Medulla oblongata (tissue), 1 donor: ENCODE measurements around the gene RPL27.

ENCODE experiments used
- DNase-seq: peaks from one replicate; pipeline ENCODE4 v3.0.0-alpha.2; 2015; ENCODE audit errors: extremely low spot score

The RPL27 gene

GRCh38 chr17:43020789-43021740 lies 22.8 kb downstream of the RPL27 start:
- peak; percentile 54 for DNase-seq

DNA sequence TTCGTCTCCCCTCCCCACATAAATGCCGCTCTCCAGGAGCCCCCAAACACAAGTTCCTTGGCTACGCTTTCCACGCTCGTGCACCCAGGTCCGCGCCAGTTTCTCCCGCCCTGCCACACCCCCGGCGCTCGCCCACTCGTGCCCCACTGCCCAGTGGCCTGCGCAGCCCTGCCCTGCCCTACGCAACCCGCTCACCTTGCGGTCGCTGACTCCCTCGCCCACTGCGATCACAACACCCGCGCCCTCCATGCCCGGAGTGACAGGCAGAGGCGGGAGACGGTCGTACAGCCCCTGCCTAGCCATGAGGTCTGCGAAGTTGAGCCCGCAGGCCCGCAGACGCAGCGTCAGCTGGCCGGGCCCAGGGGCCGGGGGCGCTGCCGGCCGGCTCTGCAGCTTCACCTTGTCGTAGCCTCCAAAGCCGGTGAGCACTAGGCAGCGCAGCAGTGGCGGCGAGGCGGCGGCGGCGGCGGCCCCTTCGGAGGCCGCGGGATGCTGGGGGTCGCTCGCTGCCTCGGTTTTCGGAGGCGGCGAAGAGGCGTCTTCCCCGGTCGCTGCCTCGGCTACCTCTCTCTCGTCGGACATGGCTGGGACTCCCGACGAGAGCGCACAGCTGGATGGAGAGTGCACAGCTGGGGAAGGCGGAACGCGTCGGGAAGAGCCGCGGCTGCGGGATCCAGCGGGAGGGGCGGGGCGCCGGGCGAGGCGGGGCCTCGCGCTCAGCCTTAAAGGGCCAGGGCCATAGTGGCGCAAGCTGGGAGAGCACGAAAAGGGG lies 23.7 kb downstream of the RPL27 start, which contains the start of gene VAT1:
VAT1 (minus strand) TSS at position 645 of the 772 bp plus-strand sequence; CDS start at position 582, 63 bp downstream.
- peak; percentile 79 for DNase-seq

DNA sequence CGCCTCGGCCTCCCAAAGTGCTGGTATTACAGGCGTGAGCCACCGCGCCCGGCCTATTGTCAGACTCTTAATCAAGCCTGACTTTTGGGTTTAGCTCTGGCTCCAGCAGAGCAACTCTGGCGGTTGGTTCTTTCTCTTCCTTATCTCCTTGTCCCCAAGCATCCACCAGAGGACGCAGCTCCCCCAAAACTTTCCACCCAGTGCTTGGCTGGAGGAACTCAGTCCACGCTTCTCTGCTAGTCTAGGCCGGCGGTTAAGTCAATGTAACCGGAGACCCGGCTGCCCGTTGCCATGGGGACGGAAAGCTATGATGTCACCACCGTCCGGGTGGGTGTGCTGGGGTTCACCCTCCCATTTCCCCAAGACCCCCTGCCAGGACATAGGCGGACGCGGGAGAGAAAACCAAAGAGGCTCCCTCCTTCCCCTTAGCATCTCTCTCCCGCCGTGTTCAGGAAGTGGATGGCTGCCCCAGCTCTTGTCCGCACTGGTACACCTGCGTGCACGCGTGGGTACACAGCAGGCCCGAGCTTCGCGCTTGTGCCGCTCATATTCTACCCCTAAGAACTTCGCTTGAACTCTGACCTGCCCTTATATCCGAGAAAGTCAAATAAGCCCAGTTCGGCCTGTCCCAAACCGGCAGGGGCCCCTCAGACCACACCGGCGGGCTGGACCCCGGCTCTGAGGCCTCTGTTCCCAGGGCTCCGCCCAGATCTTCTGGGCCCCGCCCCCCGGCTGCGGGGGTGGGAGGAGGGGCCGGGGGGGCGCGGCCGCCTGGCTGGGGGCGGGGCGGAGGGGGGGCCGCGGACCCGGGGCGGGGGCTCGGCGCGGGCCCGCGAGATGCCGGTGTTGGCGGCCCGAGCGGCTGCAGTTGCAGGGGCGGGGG lies 26.4 kb downstream of the RPL27 start, which contains the start of gene RND2:
RND2 (plus strand) TSS at position 825 of the 883 bp plus-strand sequence. CDS start 117 bp downstream, outside the sequence.
- peak; percentile 98 for DNase-seq

DNA sequence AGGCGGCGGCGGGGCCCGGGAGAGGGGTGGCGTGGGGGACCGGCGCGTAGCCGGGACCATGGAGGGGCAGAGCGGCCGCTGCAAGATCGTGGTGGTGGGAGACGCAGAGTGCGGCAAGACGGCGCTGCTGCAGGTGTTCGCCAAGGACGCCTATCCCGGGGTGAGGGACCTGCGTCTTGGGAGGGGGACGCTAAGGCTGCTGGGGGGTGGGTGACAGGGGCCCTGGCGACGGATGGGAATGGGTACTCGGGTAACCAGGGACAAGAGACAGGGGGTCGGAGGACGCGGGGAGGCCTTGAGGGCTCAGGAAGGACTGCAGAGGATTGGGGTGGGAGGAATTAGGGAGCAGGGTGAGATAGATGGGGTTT lies 27.1 kb downstream of the RPL27 start:
- DNase-seq: no peak

- DNase-seq: no peak
These were observed 27.7 kb downstream of the RPL27 start for GRCh38 chr17:43025766-43026537.

DNA sequence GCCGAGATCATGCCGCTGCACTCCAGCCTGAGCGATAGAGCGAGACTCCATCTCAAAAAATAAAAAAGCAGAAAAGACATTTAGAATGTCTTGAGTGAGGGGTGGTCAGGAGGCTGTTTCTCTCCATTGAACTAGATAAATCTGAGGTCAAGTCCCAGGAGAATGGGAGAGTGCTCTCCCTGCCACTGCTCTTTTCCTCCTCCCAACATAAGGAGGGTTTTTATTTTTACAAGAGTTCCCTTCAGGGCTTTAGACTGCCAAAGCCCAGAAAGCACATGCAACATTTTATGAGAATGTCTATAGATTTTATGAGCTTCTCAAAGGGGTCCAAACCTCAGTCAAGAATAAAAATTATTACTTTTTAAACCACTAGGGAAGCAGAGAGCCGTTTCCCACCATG lies 28.4 kb downstream of the RPL27 start:
- DNase-seq: no peak

DNA sequence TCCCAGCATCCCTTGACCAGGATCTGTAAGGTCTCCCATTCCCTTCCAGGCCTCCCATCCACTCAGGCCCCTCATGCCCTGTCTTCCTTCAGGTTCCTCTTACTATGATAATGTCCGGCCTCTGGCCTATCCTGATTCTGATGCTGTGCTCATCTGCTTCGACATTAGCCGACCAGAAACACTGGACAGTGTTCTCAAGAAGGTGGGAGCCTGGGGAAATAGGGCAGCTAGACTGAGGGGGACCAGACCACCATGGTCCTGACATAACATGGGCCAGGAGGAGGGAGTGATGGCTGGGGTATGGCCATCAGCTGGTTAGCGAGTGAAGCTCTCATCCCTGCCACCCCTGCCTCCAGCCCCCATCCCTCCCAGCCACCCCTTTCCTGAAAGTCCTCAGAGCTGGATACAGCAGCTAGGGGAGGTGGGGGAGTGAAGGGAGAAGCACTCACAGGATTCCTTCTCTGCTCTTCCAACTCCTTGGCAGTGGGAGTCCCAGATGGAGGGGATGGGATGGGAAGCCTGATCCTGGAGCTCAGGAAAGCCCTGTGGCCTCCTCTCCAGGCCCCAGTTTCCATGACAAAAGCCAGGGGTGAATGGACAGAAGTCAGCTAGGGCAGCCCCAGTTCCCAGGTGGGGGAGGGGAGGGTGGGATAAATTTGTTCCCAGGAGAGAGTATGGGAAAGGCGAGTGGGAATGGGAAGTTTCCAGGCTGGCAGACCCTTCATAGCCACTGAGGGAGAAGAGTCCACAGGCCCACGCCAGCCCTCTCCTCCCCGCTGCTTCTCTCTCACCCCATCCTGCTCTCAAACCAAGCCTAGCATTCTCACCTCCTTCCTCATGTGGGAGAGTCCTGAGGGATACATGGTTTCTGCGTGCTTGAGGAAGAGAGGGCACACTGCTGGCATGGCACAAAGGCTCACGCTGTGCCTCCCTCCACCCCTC lies 29.1 kb downstream of the RPL27 start:
- no peak for DNase-seq

GRCh38 chr17:43028221-43028861 lies 30.1 kb downstream of the RPL27 start:
- no peak for DNase-seq

DNA sequence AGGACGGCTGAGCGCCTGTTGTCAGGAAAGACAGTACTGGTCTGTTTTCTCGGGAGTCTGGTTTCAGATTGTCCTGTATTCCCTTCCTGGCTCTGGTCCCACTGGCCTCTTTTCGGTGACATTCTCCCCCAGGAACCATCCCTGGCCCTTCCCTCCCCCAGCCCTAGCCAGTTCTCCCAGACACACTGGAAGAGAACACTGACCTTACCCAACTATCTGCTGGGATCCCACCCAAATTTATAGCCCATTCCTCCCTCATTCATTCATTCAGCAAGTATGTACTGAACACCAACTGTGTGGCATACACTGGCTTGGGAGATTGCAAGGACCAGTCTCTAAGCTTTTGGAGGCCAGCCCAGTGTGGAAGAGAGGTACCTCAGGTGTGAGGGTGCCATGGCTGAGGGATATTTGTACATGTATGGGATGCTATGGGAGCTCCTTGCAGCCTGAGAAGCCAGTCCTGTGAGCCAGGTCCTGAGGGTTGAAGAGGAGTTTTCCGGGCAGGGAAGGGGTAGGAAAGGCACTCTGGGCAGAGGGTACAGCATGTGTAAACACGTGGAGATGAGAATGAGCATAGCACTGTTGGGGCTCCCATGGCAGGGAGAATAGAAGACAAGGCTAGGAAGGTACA lies 32.0 kb downstream of the RPL27 start:
- DNase-seq: peak; percentile 74

DNA sequence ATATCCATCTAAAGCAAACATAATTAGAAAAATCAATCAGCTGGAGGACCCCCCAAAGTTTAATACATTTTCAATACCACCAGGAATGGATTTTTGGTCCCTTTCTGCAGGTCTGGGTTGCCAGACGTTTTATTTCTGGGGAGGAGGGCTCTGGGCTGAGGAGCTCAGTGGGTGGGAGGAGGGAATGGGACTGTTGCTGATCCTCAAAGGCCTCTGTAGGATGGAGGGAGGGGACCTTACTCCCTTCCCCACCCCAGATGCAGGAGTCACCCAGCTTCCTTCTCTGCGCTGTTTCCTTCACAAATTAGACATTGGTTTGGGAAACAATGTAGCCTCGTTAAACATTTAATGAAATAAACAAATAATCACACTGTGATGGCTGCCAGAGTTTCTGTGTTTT lies 33.4 kb downstream of the RPL27 start:
- DNase-seq: no peak

DNA sequence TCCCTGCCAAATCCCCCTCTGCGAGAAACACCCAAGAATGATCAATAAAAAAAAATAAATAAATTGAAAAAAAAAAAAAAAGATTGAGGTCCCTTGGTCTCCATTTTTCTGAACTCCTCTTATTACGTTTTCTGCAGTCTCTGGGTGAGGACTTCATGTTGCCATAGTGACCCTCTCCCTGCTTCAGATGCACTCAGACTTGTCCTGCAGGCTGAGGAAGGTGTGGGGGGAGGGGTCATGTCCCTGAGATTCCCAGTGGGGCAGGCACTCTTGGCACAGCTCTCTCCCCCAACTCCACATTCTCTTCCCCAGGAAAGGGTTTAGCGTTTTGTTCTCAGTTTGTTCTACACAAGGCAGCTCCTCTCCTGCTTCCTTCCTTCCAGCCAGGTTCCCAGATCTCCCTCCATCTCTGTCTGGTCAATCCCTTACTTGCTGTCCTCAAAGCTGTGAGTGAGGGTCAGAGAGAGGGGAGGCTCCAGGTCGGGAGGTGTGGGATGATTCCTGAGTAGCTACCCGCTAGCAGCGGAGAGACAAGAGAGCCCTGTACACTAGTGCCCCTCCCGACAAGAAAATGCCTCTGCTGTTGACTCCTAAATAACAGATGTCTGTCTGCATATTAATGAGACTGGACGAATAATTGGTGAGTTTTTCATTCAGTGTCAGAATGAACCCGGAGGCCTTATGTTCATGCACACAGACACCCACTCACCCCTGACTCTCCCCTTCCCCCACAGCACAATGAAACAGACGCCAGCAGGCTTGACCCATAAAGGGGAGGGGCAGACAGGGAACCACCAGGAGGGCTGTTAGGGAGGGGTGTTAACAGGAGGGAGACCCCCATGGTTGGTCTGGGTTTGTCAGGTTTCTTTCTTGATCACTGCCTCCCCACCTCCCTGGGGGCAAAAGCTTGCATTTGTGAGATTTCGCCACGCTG lies 36.0 kb downstream of the RPL27 start:
- DNase-seq: peak; percentile 52

GRCh38 chr17:43034894-43035293 lies 36.7 kb downstream of the RPL27 start:
- DNase-seq: no peak

- no peak for DNase-seq
These were observed 41.4 kb downstream of the RPL27 start for GRCh38 chr17:43039646-43040045.

- no peak for DNase-seq
These were observed 42.4 kb downstream of the RPL27 start for GRCh38 chr17:43040655-43041054.

- no peak for DNase-seq
These were observed 43.9 kb downstream of the RPL27 start for GRCh38 chr17:43042025-43042628.

- no peak for DNase-seq
These were observed 45.1 kb downstream of the RPL27 start for GRCh38 chr17:43043307-43043706.

- no peak for DNase-seq
These were observed 45.8 kb downstream of the RPL27 start for GRCh38 chr17:43044024-43044423.
